Activated CD4-positive, alpha-beta T cell treated with anti-CD3 and anti-CD28 coated beads, Interleukin-2, amount 10 ng/mL, durations not matched to agents 24 days and 14 days (primary cell): ENCODE results near the gene CGNL1. TPM values are rescaled to one million over a fixed set of nuclear protein-coding genes. Genes with fewer than 3 reads are reported as not detected.

Source experiments
- DNase-seq: peaks from one replicate; pipeline ENCODE4 v3.0.0; 2022
- H3K27ac Mint-ChIP-seq: one replicate; pipeline ENCODE4 v1.8.0; 2022; ENCODE audit warnings: mild to moderate bottlenecking, mixed read lengths
- H3K27me3 Mint-ChIP-seq: one replicate; pipeline ENCODE4 v1.8.0; 2022; ENCODE audit warnings: mixed read lengths
- H3K36me3 Mint-ChIP-seq: one replicate; pipeline ENCODE4 v1.8.0; 2022; ENCODE audit warnings: low read depth, mild to moderate bottlenecking, mixed read lengths
- H3K4me1 Mint-ChIP-seq: one replicate; pipeline ENCODE4 v1.8.0; 2021; ENCODE audit warnings: mixed read lengths
- H3K4me3 Mint-ChIP-seq: one replicate; pipeline ENCODE4 v1.8.0; 2022; ENCODE audit warnings: mild to moderate bottlenecking, moderate library complexity, mixed read lengths
- H3K9me3 Mint-ChIP-seq: one replicate; pipeline ENCODE4 v1.8.0; 2021; ENCODE audit warnings: mixed read lengths
- intact Hi-C: fragments of 100-400 bp; cut with micrococcal nuclease; formaldehyde crosslinking; loops from one replicate; pipeline ENCODE4 v1.15.1; 2023
- total RNA-seq: library from RNA; stranded (reverse); gene quantifications from 2 replicates; pipeline ENCODE4 v1.2.3, GENCODE V29; 2022

Gene CGNL1
- total RNA-seq, 1 donor from 2014 or later, result not detected

GRCh38 chr15:57406062-57406772 is 29.9 kb downstream of the CGNL1 start:
- Mint-ChIP-seq H3K36me3 (no peaks in the 10 kb centered on the region), H3K27ac (no peak overlapping the region), H3K27me3 (peaks cover 12% of the 10 kb centered on the region), H3K4me3 (no peak overlapping the region), H3K4me1 (no peaks in the 10 kb centered on the region), H3K9me3 (no peaks in the 10 kb centered on the region)
- intact Hi-C loops, result no loop called here
- no peak for DNase-seq

DNA sequence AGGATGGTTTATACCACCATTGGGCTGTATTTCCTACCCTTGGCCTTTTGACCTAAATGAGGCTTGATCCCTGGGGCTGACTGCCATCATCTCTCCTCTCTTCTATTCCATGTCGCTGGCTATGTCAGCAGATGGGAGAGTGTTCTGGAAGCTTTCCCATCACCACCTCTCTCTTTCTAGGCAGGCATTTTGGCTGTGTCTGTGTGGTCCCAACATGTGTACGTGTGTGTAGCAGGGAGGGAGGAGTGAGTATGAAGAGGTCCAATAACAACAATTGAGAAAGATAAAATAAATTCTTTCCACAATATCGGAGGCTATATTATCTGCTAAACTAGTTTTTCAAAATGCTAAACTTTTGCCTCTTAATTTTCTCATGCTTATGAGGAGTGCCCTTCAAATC is 34.1 kb downstream of the CGNL1 start:
- intact Hi-C loops, result no loop called here
- Mint-ChIP-seq H3K4me3 (no peak overlapping the region), H3K27ac (no peak overlapping the region), H3K9me3 (no peaks in the 10 kb centered on the region), H3K4me1 (no peaks in the 10 kb centered on the region), H3K27me3 (peaks cover 12% of the 10 kb centered on the region), H3K36me3 (no peaks in the 10 kb centered on the region)
- no peak for DNase-seq

DNA sequence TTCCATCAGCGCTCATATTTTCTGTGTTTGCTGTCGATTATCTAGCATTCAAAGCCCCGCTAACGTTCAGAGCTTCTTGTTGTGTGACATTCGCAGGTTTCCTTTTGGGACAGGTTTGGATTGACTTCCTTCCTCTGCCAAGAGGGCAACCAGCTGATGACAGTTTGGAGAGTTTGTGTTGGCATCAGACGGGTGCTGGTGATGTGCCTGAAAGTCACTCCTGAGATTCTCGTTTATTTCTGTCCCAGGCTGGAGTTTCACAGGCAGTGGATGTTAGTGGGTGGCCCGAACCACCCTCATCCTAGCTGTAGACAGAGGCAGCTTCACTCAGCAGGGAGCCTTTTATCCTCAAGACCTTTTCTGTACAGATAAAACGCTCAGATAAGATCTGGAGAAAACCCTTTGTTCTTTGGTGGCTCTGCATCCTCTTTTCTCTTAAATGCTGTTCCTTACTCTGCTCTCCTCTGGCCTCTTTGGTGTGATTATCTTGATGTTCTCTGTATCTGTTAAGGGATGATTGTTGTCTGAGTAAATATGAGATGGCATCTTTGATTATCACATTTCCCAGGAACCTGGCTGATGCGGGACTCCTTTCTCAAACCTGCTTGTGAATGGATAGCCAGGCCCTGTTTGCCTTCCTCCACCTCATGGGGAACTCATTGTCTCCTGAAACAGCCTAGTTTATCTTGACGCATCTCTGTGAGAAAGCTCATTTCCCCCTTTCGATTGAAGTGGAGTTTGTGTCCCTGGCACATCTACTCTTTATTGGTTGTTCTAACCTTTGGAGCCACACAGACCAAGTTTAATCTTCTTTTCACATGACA is 35.9 kb downstream of the CGNL1 start:
- Mint-ChIP-seq H3K4me3 (no peak overlapping the region), H3K4me1 (no peaks in the 10 kb centered on the region), H3K36me3 (no peaks in the 10 kb centered on the region), H3K9me3 (no peaks in the 10 kb centered on the region), H3K27me3 (peaks cover 9% of the 10 kb centered on the region), H3K27ac (no peak overlapping the region)
- intact Hi-C loops, result no loop called here
- DNase-seq, result no peak

- Mint-ChIP-seq H3K27me3 (peaks cover 5% of the 10 kb centered on the region), H3K27ac (no peak overlapping the region), H3K4me3 (no peak overlapping the region), H3K9me3 (no peaks in the 10 kb centered on the region), H3K36me3 (no peaks in the 10 kb centered on the region), H3K4me1 (no peaks in the 10 kb centered on the region)
- intact Hi-C loops, result no loop called here
- DNase-seq, result no peak
Observed at GRCh38 chr15:57415602-57416001, 39.3 kb downstream of the CGNL1 start.

DNA sequence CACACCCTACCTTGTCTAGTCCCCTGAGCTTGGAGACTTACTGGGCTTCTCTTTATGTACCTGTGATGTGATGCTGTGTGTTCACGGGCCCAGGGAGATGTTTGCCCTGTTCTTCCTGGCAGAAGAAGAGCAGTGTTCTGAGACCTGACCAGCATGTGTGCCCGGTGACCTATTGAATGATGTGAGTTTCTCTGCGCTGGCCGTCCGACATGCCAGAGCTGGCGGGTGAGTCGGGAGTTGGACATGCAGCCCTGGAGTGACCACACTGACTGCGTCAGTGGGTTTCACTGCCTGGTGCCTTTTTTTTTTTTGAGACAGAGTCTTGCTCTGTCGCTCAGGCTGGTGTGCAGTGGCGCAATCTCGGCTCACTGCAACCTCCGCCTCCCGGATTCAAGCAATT is 42.3 kb downstream of the CGNL1 start:
- intact Hi-C loops, result no loop called here
- Mint-ChIP-seq H3K4me1 (no peaks in the 10 kb centered on the region), H3K27me3 (peaks cover 3% of the 10 kb centered on the region), H3K36me3 (no peaks in the 10 kb centered on the region), H3K27ac (no peak overlapping the region), H3K9me3 (no peaks in the 10 kb centered on the region), H3K4me3 (no peak overlapping the region)
- no peak for DNase-seq

DNA sequence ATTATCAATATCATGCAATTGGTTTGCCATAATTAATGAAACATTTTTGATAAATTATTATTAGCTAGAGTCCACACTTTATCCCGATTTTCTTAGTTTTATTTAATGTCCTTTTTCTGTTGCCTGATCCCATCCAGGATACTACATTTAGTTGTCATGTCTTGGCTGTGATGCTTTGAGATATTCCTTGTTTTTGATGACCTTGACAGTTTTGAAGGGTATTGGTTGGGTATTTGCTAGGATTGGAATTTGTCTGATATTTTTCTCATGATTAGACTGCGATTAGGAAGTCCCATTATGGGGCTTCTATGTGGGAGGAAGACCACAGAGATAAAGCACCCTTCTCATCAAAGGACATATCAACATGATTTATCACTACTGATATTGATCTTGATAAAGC is 43.0 kb downstream of the CGNL1 start:
- intact Hi-C loops, result no loop called here
- peaks cover 6% of the 10 kb centered on the region for H3K27me3 Mint-ChIP-seq
- H3K36me3 Mint-ChIP-seq, result no peaks in the 10 kb centered on the region
- H3K9me3 Mint-ChIP-seq, result no peaks in the 10 kb centered on the region
- H3K4me3 Mint-ChIP-seq, result no peak overlapping the region
- H3K4me1 Mint-ChIP-seq, result no peaks in the 10 kb centered on the region
- DNase-seq, result no peak
- no peak overlapping the region for H3K27ac Mint-ChIP-seq

- H3K27ac Mint-ChIP-seq, result no peak overlapping the region
- peaks cover 6% of the 10 kb centered on the region for H3K27me3 Mint-ChIP-seq
- no peaks in the 10 kb centered on the region for H3K36me3 Mint-ChIP-seq
- no peak overlapping the region for H3K4me3 Mint-ChIP-seq
- intact Hi-C loops, result no loop called here
- DNase-seq, result no peak
- H3K9me3 Mint-ChIP-seq, result no peaks in the 10 kb centered on the region
- no peaks in the 10 kb centered on the region for H3K4me1 Mint-ChIP-seq
Observed at GRCh38 chr15:57421110-57421509, 44.8 kb downstream of the CGNL1 start.

GRCh38 chr15:57421551-57421950 is 45.2 kb downstream of the CGNL1 start:
- Mint-ChIP-seq H3K9me3 (no peaks in the 10 kb centered on the region), H3K4me1 (no peaks in the 10 kb centered on the region), H3K36me3 (no peaks in the 10 kb centered on the region), H3K4me3 (no peak overlapping the region), H3K27ac (no peak overlapping the region), H3K27me3 (peaks cover 6% of the 10 kb centered on the region)
- no peak for DNase-seq
- intact Hi-C loops, result no loop called here

- Mint-ChIP-seq H3K4me3 (no peak overlapping the region), H3K27me3 (peaks cover 6% of the 10 kb centered on the region), H3K4me1 (no peaks in the 10 kb centered on the region), H3K36me3 (no peaks in the 10 kb centered on the region), H3K9me3 (no peaks in the 10 kb centered on the region), H3K27ac (no peak overlapping the region)
- no peak for DNase-seq
- intact Hi-C loops, result no loop called here
Observed at GRCh38 chr15:57422113-57422754, 45.9 kb downstream of the CGNL1 start.

DNA sequence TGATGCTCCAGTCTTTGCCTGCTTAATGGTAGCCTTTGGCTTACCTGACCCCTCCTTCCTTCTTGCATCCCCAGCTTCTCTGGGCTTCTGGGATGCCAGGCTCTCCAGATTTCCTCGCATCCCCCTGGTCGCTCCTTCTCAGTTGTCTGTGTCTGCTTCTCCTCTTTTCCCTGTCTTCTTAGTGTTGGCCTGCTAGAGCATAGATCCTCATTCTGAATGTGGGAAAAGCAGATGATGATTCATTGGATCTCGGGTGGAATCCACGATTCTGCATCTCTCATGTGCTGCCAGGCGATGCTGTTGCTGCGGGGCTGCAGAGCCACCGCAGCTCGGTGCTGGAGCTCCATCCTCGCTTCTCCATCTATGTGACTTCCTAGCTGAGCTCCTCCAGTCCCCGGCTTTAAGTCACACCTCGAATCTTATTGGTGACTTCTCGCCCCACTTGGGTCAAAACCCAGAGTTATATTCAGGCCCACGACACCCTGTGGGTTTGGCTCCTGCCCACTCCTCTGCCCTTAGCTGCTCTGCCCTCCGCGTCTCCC is 47.4 kb downstream of the CGNL1 start:
- peaks cover 6% of the 10 kb centered on the region for H3K27me3 Mint-ChIP-seq
- no peaks in the 10 kb centered on the region for H3K4me1 Mint-ChIP-seq
- H3K9me3 Mint-ChIP-seq, result no peaks in the 10 kb centered on the region
- intact Hi-C loops, result no loop called here
- no peak for DNase-seq
- H3K27ac Mint-ChIP-seq, result no peak overlapping the region
- H3K4me3 Mint-ChIP-seq, result no peak overlapping the region
- no peaks in the 10 kb centered on the region for H3K36me3 Mint-ChIP-seq

GRCh38 chr15:57424628-57425405 is 48.5 kb downstream of the CGNL1 start:
- Mint-ChIP-seq H3K36me3 (no peaks in the 10 kb centered on the region), H3K4me1 (no peaks in the 10 kb centered on the region), H3K27me3 (peaks cover 6% of the 10 kb centered on the region), H3K4me3 (no peak overlapping the region), H3K9me3 (no peaks in the 10 kb centered on the region), H3K27ac (no peak overlapping the region)
- intact Hi-C loops, result no loop called here
- no peak for DNase-seq

GRCh38 chr15:57425842-57426241 is 49.5 kb downstream of the CGNL1 start:
- Mint-ChIP-seq H3K4me3 (no peak overlapping the region), H3K9me3 (no peaks in the 10 kb centered on the region), H3K27me3 (peaks cover 6% of the 10 kb centered on the region), H3K36me3 (no peaks in the 10 kb centered on the region), H3K4me1 (no peaks in the 10 kb centered on the region), H3K27ac (no peak overlapping the region)
- intact Hi-C loops, result no loop called here
- no peak for DNase-seq

GRCh38 chr15:57427367-57427821 is 51.1 kb downstream of the CGNL1 start:
- H3K9me3 Mint-ChIP-seq, result no peaks in the 10 kb centered on the region
- H3K27ac Mint-ChIP-seq, result no peak overlapping the region
- H3K36me3 Mint-ChIP-seq, result no peaks in the 10 kb centered on the region
- H3K27me3 Mint-ChIP-seq, result peaks cover 7% of the 10 kb centered on the region
- DNase-seq, result no peak
- intact Hi-C loops, result no loop called here
- H3K4me3 Mint-ChIP-seq, result no peak overlapping the region
- no peaks in the 10 kb centered on the region for H3K4me1 Mint-ChIP-seq
